ENCODE measurements around the gene GJB5. TPM values are rescaled to one million over a fixed set of nuclear protein-coding genes. Genes with fewer than 3 reads are reported as not detected.
A peak's percentile ranks its signal among the peaks of the same experiment; 100 is the strongest.

Gene GJB5
- total RNA-seq, 2 experiments from 2014 or later = not detected

DNA sequence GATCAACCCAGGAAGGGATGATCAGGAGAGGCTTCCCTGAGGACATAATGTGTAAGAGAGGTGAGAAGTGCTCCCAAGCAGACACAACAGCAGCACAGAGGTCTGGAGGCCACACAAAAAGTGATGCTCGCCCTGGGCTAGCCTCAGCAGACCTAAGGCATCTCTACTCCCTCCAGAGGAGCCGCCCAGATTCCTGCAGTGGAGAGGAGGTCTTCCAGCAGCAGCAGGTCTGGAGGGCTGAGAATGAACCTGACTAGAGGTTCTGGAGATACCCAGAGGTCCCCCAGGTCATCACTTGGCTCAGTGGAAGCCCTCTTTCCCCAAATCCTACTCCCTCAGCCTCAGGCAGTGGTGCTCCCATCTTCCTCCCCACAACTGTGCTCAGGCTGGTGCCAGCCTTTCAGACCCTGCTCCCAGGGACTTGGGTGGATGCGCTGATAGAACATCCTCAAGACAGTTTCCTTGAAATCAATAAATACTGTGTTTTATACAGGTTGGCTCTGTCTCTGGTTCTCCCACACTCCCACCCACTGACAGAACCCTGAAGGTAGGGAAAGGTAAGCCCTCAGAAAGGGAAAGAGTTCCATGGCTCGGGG lies 31.1 kb downstream of the GJB5 start:
- Mint-ChIP-seq H3K36me3 (no peaks in the 10 kb centered on the region), H3K4me1 (peaks cover 6% of the 10 kb centered on the region), H3K27ac (no peak overlapping the region), H3K9me3 (no peaks in the 10 kb centered on the region), H3K27me3 (peaks cover 17% of the 10 kb centered on the region), H3K4me3 (no peak overlapping the region)
- DNase-seq (no peak), ATAC-seq (ENCODE audit: low read depth) (no peak)
- POLR2A ChIA-PET = no interaction called here

GRCh38 chr1:34786521-34787325 lies 31.9 kb downstream of the GJB5 start:
- peaks cover 20% of the 10 kb centered on the region for H3K27me3 Mint-ChIP-seq
- no peaks in the 10 kb centered on the region for H3K36me3 Mint-ChIP-seq
- ATAC-seq (ENCODE audit: low read depth) = peak; percentile 84
- H3K9me3 Mint-ChIP-seq = no peaks in the 10 kb centered on the region
- H3K4me3 Mint-ChIP-seq = no peak overlapping the region
- H3K4me1 Mint-ChIP-seq = peaks cover 6% of the 10 kb centered on the region
- POLR2A ChIA-PET = no interaction called here
- no peak overlapping the region for H3K27ac Mint-ChIP-seq
- peak; percentile 69 for DNase-seq

DNA sequence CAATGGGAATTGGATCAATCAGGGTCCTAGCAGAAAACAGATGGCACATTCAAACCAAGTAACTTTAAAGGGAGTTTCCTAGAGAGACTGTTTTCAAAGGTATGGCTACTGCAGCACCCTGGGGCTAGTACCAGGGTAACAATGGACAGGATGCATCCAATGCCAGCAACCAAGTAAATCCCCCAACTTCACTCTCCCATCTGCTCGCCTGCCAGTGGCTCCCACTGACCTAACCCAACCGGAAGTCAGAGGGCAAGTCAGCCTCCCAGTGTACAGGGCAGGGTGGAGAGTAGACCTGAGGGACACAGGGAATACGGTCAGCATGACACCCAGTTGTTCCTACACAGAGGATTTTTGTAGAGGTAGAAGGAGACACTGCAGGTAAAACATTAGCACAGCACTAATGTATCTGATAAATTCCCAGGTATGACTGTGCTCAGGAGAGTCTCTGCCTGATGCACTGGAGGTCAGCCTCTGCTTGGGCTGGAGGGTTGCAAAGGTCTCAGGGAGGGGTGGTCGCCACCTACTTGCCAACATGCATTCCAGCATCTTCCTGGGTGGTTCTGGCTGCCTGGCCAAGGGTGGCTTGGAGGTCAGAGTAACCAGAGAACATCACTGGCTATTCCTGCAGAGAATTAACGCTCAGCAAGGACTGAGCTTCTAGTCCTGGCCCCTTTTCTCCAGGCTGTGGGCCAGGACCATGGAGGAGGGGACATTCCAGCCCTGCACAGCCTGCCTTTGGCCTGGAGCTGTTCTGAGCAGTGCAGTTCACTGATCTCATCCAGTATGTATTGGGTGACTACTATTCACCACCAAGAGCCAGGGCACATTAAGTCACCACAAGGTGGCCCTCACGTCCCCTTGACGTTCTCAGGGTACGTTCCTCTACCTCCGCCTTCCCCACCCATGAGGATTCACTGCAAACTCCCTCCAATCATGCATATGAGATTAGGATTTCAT lies 32.9 kb downstream of the GJB5 start:
- ATAC-seq (ENCODE audit: low read depth) (no peak), DNase-seq (no peak)
- H3K4me1 Mint-ChIP-seq = peaks cover 6% of the 10 kb centered on the region
- POLR2A ChIA-PET = no interaction called here
- H3K4me3 Mint-ChIP-seq = no peak overlapping the region
- H3K9me3 Mint-ChIP-seq = no peaks in the 10 kb centered on the region
- peaks cover 21% of the 10 kb centered on the region for H3K27me3 Mint-ChIP-seq
- no peak overlapping the region for H3K27ac Mint-ChIP-seq
- H3K36me3 Mint-ChIP-seq = no peaks in the 10 kb centered on the region

- Mint-ChIP-seq H3K4me1 (peaks cover 6% of the 10 kb centered on the region), H3K27me3 (peaks cover 18% of the 10 kb centered on the region), H3K4me3 (no peak overlapping the region), H3K36me3 (no peaks in the 10 kb centered on the region), H3K27ac (no peak overlapping the region), H3K9me3 (no peaks in the 10 kb centered on the region)
- no peak for DNase-seq
- ATAC-seq (ENCODE audit: low read depth) = no peak
- POLR2A ChIA-PET = no interaction called here
Measured at GRCh38 chr1:34790985-34791384, 36.1 kb downstream of the GJB5 start.

DNA sequence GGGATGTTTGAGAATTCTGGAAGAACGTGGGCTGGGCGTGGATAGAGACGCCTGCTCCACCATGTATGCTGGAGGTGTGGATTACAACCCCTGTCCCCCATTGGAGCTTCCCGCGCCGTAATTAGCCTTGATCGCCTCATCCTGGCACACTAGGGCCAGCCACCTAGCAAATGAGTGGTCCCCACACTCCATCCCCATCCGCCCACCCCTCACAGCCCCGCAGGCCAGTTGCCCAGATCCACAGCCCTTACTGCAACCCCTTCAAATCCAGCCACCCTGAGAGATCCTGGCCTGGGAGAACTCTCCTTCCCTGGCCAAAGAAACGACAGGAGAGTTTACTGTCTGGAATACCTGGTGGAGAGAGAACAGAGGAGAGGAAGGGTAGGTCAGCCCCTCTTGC lies 37.6 kb downstream of the GJB5 start:
- H3K27me3 Mint-ChIP-seq = peaks cover 18% of the 10 kb centered on the region

GRCh38 chr1:34792868-34793727 lies 38.3 kb downstream of the GJB5 start, which contains the start of gene GJA4:
GJA4 (plus strand) TSS chr1:34792999; CDS start chr1:34794214, 1,215 bp downstream.
- POLR2A ChIA-PET = no interaction called here
- Mint-ChIP-seq H3K27ac (no peak within 1 kb of the TSS), H3K27me3 (peaks cover 18% of the 10 kb centered on the region), H3K4me1 (peaks cover 2% of the 10 kb centered on the region), H3K9me3 (no peaks in the 10 kb centered on the region), H3K4me3 (peak within 1 kb of the TSS; percentile 58), H3K36me3 (no peaks in the 10 kb centered on the region)
- no peak for ATAC-seq (ENCODE audit: low read depth)
- no peak for DNase-seq

More for the DNA sequence above, 37.6 kb downstream of the GJB5 start:
- no peaks in the 10 kb centered on the region for H3K9me3 Mint-ChIP-seq
- DNase-seq (no peak), ATAC-seq (ENCODE audit: low read depth) (no peak)
- H3K4me3 Mint-ChIP-seq = peak overlapping the region; percentile 58
- no peak overlapping the region for H3K27ac Mint-ChIP-seq
- POLR2A ChIA-PET = no interaction called here
- H3K36me3 Mint-ChIP-seq = no peaks in the 10 kb centered on the region
- peaks cover 2% of the 10 kb centered on the region for H3K4me1 Mint-ChIP-seq

- ATAC-seq (ENCODE audit: low read depth) (no peak), DNase-seq (no peak)
- Mint-ChIP-seq H3K27me3 (peaks cover 18% of the 10 kb centered on the region), H3K4me3 (no peak overlapping the region), H3K4me1 (peaks cover 2% of the 10 kb centered on the region), H3K9me3 (no peaks in the 10 kb centered on the region), H3K27ac (no peak overlapping the region), H3K36me3 (no peaks in the 10 kb centered on the region)
- POLR2A ChIA-PET = no interaction called here
Measured at GRCh38 chr1:34794001-34794789, 39.3 kb downstream of the GJB5 start.

GRCh38 chr1:34794790-34795180 lies 39.9 kb downstream of the GJB5 start:
- no peak overlapping the region for H3K4me3 Mint-ChIP-seq
- DNase-seq (no peak), ATAC-seq (ENCODE audit: low read depth) (no peak)
- H3K27ac Mint-ChIP-seq = no peak overlapping the region
- H3K36me3 Mint-ChIP-seq = no peaks in the 10 kb centered on the region
- H3K27me3 Mint-ChIP-seq = peaks cover 18% of the 10 kb centered on the region
- POLR2A ChIA-PET = no interaction called here
- no peaks in the 10 kb centered on the region for H3K9me3 Mint-ChIP-seq
- peaks cover 1% of the 10 kb centered on the region for H3K4me1 Mint-ChIP-seq

- no peak for ATAC-seq (ENCODE audit: low read depth)
- Mint-ChIP-seq H3K4me3 (no peak overlapping the region), H3K4me1 (no peaks in the 10 kb centered on the region), H3K9me3 (no peaks in the 10 kb centered on the region), H3K36me3 (no peaks in the 10 kb centered on the region), H3K27ac (no peak overlapping the region), H3K27me3 (peaks cover 16% of the 10 kb centered on the region)
- DNase-seq = no peak
- POLR2A ChIA-PET = no interaction called here
Measured at GRCh38 chr1:34795916-34796315, 41.1 kb downstream of the GJB5 start.

- H3K4me1 Mint-ChIP-seq = no peaks in the 10 kb centered on the region
- no peak for ATAC-seq (ENCODE audit: low read depth)
- DNase-seq = no peak
- peaks cover 10% of the 10 kb centered on the region for H3K27me3 Mint-ChIP-seq
- H3K27ac Mint-ChIP-seq = no peak overlapping the region
- POLR2A ChIA-PET = no interaction called here
- H3K9me3 Mint-ChIP-seq = no peaks in the 10 kb centered on the region
- H3K4me3 Mint-ChIP-seq = no peak overlapping the region
- H3K36me3 Mint-ChIP-seq = no peaks in the 10 kb centered on the region
Measured at GRCh38 chr1:34796990-34797389, 42.1 kb downstream of the GJB5 start.

GRCh38 chr1:34800214-34800613 lies 45.4 kb downstream of the GJB5 start:
- DNase-seq (no peak), ATAC-seq (ENCODE audit: low read depth) (no peak)
- Mint-ChIP-seq H3K4me3 (no peak overlapping the region), H3K4me1 (no peaks in the 10 kb centered on the region), H3K9me3 (peaks cover 3% of the 10 kb centered on the region), H3K36me3 (no peaks in the 10 kb centered on the region), H3K27me3 (no peaks in the 10 kb centered on the region), H3K27ac (no peak overlapping the region)
- POLR2A ChIA-PET = no interaction called here

- no peaks in the 10 kb centered on the region for H3K36me3 Mint-ChIP-seq
- POLR2A ChIA-PET = no interaction called here
- H3K4me1 Mint-ChIP-seq = no peaks in the 10 kb centered on the region
- no peak overlapping the region for H3K27ac Mint-ChIP-seq
- peaks cover 3% of the 10 kb centered on the region for H3K9me3 Mint-ChIP-seq
- DNase-seq (no peak), ATAC-seq (ENCODE audit: low read depth) (no peak)
- H3K27me3 Mint-ChIP-seq = no peaks in the 10 kb centered on the region
- H3K4me3 Mint-ChIP-seq = no peak overlapping the region
Measured at GRCh38 chr1:34803770-34804169, 48.9 kb downstream of the GJB5 start.

Measured in activated naive CD8-positive, alpha-beta T cell treated with anti-CD3 and anti-CD28 coated beads, Interleukin-2, amount 10 ng/mL, durations not matched to agents 7 days and 5 days (primary cell).